Skeletal muscle satellite cell (primary cell): ENCODE results near the gene PFN3.

Source experiments
- H3K27me3 ChIP-seq: 2 replicates; pipeline ENCODE4 v1.7.0; 2013; ENCODE audit warnings: low read length; ENCODE audit not compliant: control insufficient read depth, insufficient read depth
- H3K36me3 ChIP-seq: 2 replicates; pipeline ENCODE4 v1.7.0; 2013; ENCODE audit warnings: mild to moderate bottlenecking, control low read depth, low read length; ENCODE audit not compliant: insufficient read depth
- H3K4me1 ChIP-seq: 2 replicates; pipeline ENCODE4 v1.7.0; 2013; ENCODE audit warnings: low read length; ENCODE audit not compliant: control insufficient read depth, insufficient read depth
- H3K4me2 ChIP-seq: 2 replicates; pipeline ENCODE4 v1.7.0; 2013; ENCODE audit warnings: mild to moderate bottlenecking, low read length
- H3K4me3 ChIP-seq: 2 replicates; pipeline ENCODE4 v1.7.0; 2013; ENCODE audit warnings: low read length
- H3K9ac ChIP-seq: 2 replicates; pipeline ENCODE4 v1.7.0; 2013; ENCODE audit warnings: mild to moderate bottlenecking, low read depth, low read length, moderate library complexity
- H3K9me3 ChIP-seq: replicated peaks from 2 replicates; pipeline ENCODE4 v1.7.0; 2013; ENCODE audit warnings: mild to moderate bottlenecking, control low read depth, low read length

Gene PFN3

DNA sequence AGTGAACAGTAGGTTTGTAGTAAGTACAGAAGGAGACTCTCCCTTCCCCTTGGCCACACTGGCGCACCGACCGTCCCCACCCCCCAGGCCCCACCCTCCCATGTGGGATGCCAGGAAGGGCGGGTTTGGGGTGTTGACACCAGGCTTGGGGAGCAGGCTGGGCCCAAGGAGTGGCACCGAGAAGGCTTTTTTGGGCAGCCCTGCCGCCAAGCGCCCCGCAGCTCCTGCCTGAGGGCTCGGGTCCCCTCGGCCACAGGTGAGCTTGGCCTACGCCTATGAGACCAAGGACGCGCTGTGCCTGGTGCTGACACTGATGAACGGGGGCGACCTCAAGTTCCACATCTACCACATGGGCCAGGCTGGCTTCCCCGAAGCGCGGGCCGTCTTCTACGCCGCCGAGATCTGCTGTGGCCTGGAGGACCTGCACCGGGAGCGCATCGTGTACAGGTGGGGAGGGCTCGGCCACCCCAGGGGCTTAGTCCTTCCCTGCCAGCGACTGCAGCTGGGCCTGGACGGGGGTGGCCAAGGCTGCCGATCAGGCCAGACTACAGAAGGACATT is 33.3 kb upstream of the PFN3 start:
- H3K9ac ChIP-seq = no peak overlapping the region
- no peaks in the 10 kb centered on the region for H3K9me3 ChIP-seq
- H3K4me2 ChIP-seq = no peak overlapping the region
- H3K27me3 ChIP-seq = no peaks in the 10 kb centered on the region
- H3K4me3 ChIP-seq = no peak overlapping the region
- peaks cover 66% of the 10 kb centered on the region for H3K36me3 ChIP-seq
- peaks cover 12% of the 10 kb centered on the region for H3K4me1 ChIP-seq

DNA sequence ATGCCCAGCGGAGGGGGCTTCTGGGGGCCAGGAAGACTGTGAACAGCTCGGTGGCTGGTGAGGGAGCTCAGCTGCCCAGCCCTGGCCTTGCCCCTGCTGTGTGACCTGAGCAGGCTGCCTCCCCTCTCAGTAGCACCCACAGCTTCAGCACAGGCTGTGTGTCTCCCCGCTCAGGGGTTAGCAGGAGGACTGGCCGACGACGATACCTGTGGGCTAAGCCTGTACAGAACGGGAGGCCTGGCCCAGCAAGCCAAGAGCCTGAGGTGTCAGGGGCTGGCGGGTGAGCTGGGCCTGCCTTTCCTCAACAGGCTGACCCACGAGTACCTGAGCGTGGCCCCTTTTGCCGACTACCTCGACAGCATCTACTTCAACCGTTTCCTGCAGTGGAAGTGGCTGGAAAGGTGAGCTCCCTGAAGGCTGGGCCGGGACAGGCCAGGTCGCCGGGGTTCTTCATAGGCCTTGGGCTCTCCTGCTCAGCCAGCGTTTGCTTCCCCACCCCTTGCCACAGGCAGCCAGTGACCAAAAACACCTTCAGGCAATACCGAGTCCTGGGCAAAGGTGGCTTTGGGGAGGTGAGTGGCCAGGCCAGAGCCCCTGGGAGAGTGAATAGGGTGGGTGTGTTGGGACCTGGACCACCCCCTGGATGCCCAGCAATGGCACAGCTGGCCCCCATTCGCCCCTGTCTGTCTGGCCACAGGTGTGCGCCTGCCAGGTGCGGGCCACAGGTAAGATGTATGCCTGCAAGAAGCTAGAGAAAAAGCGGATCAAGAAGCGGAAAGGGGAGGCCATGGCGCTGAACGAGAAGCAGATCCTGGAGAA is 32.6 kb upstream of the PFN3 start:
- Histone ChIP-seq H3K4me1 (peaks cover 14% of the 10 kb centered on the region), H3K36me3 (peaks cover 61% of the 10 kb centered on the region), H3K9me3 (no peaks in the 10 kb centered on the region), H3K4me2 (no peak overlapping the region), H3K9ac (no peak overlapping the region), H3K27me3 (no peaks in the 10 kb centered on the region), H3K4me3 (no peak overlapping the region)

DNA sequence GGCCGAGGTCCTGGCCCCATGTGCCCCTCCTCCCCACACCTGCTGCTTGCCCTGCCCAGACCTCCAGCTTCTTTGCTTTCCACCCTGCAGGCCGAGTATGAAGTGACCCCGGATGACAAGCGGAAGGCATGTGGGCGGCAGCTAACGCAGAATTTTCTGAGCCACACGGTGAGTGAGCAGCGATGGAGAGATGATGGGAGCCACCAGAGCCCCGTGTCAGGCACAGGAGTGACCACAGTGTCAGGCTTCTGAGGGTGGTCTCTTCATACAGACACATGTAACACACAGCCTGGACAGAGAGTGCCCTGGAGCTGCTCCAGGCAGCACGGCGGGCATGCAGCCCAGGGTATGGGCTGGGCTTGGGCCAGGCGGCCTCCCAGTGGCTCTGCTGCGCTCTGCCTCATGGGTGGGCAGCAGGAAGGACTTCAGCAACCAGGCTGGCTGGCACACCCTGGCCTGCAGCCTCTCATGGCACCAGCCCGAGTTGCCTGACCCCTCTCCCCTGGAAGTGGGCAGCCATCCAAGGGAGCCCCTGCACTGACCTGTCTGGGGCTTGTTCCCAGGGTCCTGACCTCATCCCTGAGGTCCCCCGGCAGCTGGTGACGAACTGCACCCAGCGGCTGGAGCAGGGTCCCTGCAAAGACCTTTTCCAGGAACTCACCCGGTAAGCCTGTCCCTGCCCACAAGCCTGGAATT is 31.8 kb upstream of the PFN3 start:
- Histone ChIP-seq H3K27me3 (no peaks in the 10 kb centered on the region), H3K36me3 (peaks cover 55% of the 10 kb centered on the region), H3K9ac (no peak overlapping the region), H3K4me2 (no peak overlapping the region), H3K9me3 (no peaks in the 10 kb centered on the region), H3K4me3 (no peak overlapping the region), H3K4me1 (peaks cover 22% of the 10 kb centered on the region)

DNA sequence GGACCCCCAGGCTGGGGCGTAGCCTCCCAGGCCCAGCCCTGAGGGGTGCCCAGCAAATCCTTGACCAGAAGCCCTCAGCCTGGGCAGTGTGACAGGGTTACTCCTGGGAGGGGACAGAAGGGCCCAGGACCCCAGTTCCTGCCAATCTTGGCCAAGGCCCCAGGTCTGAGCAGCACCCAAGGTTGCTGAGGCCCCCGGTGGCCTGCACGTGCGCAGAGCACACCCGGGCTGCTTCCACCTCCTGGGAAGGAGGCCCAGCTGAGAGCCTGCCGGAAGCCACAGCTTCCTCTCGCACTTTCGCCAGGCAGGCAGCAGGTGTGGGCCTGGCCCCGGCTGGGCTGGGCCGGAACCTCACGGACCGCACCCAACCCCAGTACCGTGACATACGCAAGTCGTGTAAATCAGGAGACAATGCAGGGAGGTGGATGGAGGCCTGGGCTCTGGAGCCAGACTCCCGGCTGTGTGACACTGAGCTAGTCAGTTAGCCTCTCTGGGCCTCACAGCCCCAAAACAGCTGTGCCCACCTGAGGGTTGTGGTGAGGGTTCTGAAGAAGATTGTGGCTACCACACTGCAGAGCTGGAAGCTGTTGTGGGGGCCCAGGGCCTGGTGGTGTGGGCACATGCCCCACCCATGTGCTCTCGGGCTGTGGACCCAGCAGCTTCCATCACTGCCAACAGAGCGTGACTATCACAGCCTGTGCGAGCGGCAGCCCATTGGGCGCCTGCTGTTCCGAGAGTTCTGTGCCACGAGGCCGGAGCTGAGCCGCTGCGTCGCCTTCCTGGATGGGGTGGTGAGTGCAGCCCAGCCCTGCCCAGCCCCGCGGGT is 31.1 kb upstream of the PFN3 start:
- Histone ChIP-seq H3K4me2 (no peak overlapping the region), H3K36me3 (peaks cover 51% of the 10 kb centered on the region), H3K9ac (no peak overlapping the region), H3K27me3 (no peaks in the 10 kb centered on the region), H3K4me1 (peaks cover 26% of the 10 kb centered on the region), H3K4me3 (no peak overlapping the region), H3K9me3 (no peaks in the 10 kb centered on the region)

GRCh38 chr5:177430972-177431316 is 30.5 kb upstream of the PFN3 start:
- Histone ChIP-seq H3K4me1 (peaks cover 26% of the 10 kb centered on the region), H3K9me3 (no peaks in the 10 kb centered on the region), H3K9ac (no peak overlapping the region), H3K27me3 (no peaks in the 10 kb centered on the region), H3K4me3 (no peak overlapping the region), H3K4me2 (no peak overlapping the region), H3K36me3 (peaks cover 48% of the 10 kb centered on the region)

DNA sequence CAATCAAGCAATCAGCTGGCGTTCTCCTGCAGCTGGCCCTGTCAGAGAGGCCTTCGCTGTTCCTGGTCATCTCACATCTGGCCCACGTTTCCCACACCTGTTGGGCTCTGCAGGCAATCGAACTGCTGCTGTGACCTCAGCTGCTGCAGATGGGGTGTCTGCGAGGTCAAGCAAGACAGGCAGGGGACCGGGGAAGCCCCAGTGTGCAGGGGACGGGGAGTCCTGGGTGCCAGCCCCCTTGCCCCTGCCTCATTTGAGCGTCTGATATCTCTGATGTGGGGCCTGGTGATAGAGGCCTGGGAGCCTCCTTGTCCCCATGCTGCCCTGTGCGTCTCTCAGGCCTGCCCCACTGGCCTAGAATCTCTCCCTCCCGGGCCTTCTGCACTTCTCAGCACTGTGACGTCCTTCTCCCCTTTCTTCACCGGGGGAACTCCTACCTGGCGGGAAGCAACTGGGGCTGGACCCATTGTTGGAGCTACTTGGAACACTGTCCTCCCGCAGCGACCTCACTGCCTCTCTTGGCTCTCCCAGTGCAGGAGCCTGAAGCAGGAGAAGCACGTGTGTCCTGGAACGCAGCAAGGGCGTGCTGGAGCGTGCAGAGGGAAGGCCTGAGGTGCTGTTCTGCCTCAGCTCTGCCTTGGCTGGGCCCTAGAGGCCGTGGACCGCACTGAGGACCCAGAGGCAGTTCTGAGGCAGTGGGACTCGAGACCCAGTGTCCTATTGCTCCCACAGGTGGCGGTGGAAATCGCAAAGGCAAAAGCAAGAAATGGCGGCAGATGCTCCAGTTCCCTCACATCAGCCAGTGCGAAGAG is 29.9 kb upstream of the PFN3 start:
- Histone ChIP-seq H3K4me3 (no peak overlapping the region), H3K4me1 (peaks cover 31% of the 10 kb centered on the region), H3K9ac (no peak overlapping the region), H3K36me3 (peaks cover 42% of the 10 kb centered on the region), H3K4me2 (no peak overlapping the region), H3K27me3 (no peaks in the 10 kb centered on the region), H3K9me3 (no peaks in the 10 kb centered on the region)

DNA sequence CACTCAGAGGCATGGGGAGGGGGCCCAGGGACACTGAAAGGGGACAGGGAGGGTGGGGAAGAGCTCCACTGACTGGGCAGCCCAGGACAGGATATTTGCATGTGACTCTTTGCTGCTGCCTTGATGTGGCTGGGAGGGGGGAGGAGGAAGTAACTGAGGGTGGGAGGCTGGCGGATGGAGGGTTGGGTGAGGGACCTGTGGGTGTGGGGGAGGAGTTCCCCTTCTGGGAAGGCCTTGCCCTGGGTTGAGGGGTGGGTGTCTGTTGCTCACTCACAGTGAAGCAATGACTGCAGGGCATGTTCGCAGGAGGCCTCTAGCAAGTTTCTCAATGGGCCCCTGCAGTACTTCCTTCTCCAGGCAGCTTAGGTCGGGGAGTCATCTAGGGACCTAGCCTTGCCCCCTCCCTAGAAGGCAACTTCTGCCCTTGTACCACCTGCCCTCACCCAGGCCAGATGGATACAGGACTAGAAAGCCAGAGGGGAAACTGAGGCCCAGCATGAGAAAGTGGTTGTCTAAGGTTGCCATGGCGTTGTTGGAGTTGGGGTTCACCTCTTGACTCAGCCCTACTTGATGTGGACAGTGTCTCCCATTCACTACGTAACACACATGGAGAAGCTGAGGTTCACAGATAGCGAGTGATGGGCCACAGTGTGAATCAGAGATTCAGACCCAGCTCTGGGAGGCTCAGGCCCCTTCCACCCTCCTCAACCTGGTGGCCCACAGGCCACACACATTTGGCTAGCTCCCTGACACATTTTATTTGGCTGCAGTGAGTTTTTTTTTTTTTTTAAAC is 29.0 kb upstream of the PFN3 start:
- Histone ChIP-seq H3K36me3 (peaks cover 33% of the 10 kb centered on the region), H3K4me2 (no peak overlapping the region), H3K9ac (no peak overlapping the region), H3K4me1 (peaks cover 34% of the 10 kb centered on the region), H3K9me3 (no peaks in the 10 kb centered on the region), H3K27me3 (no peaks in the 10 kb centered on the region), H3K4me3 (no peak overlapping the region)

GRCh38 chr5:177428574-177429217 is 28.2 kb upstream of the PFN3 start:
- Histone ChIP-seq H3K4me2 (no peak overlapping the region), H3K4me3 (no peak overlapping the region), H3K9ac (no peak overlapping the region), H3K9me3 (no peaks in the 10 kb centered on the region), H3K36me3 (peaks cover 25% of the 10 kb centered on the region), H3K27me3 (no peaks in the 10 kb centered on the region), H3K4me1 (peaks cover 34% of the 10 kb centered on the region)

- H3K9ac ChIP-seq = peak overlapping the region; percentile 94
- peak overlapping the region; percentile 86 for H3K4me3 ChIP-seq
- no peaks in the 10 kb centered on the region for H3K27me3 ChIP-seq
- H3K4me1 ChIP-seq = peaks cover 34% of the 10 kb centered on the region
- H3K36me3 ChIP-seq = peaks cover 20% of the 10 kb centered on the region
- H3K4me2 ChIP-seq = peak overlapping the region; percentile 97
- no peaks in the 10 kb centered on the region for H3K9me3 ChIP-seq
Measured at GRCh38 chr5:177427919-177428573, 27.6 kb upstream of the PFN3 start.
